ENCODE results near the gene MCMBP. TPM values are rescaled to one million over a fixed set of nuclear protein-coding genes. Genes with fewer than 3 reads are reported as not detected.

Gene MCMBP
- total RNA-seq, 1 donor = 48.1 TPM

DNA sequence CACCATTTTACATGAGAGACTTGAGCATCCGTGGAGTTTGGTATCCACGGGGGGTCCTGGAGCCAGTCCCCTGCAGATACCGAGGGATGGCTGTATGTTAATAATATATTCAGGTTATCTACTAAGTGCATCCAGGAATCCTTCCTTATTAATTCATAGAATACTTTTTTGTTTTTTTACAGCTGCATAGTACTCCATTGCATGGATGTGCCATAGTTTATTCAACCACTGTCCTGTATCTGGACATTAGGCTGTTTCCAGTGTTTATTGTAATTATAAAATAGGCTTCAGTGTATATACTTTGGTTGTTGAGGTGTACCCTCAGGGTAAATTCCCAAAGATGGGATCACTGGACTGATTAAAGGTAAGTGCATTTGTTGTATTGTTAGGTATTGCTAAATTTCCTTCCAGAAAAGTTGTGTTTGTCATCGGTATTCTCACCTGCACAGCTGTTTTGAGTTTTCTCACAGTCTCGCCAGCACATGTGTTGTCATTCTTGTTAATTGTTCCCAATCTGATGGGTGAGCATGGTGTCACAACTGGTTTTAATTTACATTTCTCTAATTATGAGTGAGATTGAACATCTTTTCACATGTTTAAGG, 91.7 kb downstream of the MCMBP start:
- no peaks in the 10 kb centered on the region for H3K27me3 ChIP-seq (ENCODE audit: insufficient read depth, low read length)
- TF ChIP-seq, protein P1, sequence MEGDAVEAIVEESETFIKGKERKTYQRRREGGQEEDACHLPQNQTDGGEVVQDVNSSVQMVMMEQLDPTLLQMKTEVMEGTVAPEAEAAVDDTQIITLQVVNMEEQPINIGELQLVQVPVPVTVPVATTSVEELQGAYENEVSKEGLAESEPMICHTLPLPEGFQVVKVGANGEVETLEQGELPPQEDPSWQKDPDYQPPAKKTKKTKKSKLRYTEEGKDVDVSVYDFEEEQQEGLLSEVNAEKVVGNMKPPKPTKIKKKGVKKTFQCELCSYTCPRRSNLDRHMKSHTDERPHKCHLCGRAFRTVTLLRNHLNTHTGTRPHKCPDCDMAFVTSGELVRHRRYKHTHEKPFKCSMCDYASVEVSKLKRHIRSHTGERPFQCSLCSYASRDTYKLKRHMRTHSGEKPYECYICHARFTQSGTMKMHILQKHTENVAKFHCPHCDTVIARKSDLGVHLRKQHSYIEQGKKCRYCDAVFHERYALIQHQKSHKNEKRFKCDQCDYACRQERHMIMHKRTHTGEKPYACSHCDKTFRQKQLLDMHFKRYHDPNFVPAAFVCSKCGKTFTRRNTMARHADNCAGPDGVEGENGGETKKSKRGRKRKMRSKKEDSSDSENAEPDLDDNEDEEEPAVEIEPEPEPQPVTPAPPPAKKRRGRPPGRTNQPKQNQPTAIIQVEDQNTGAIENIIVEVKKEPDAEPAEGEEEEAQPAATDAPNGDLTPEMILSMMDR (IDR thresholded peaks at IDR 0.05; ENCODE audit: extremely low read depth, low read depth, low read length) = no peak
- no peaks in the 10 kb centered on the region for H3K9me3 ChIP-seq (ENCODE audit: low read depth, low read length)
- H3K4me1 ChIP-seq (ENCODE audit: insufficient read depth, low read length) = peaks cover 4% of the 10 kb centered on the region
- no peak for DNase-seq (ENCODE audit: insufficient read length, low spot score, missing footprints)
- no peak overlapping the region for H2AFZ ChIP-seq (ENCODE audit: low read length)
- no peaks in the 10 kb centered on the region for H4K20me1 ChIP-seq (ENCODE audit: insufficient read depth, low read length)
- no peaks in the 10 kb centered on the region for H3K79me2 ChIP-seq (ENCODE audit: insufficient read depth, low read length)
- no peak overlapping the region for H3K27ac ChIP-seq (ENCODE audit: low read depth, low read length)
- H3K36me3 ChIP-seq (ENCODE audit: insufficient read depth, low read length) = no peaks in the 10 kb centered on the region
- no peak overlapping the region for H3K4me3 ChIP-seq (ENCODE audit: insufficient read depth, low read length)
- no peak overlapping the region for H3K4me2 ChIP-seq (ENCODE audit: insufficient read depth, low read length)

Other genes with a start within 250 kb of the MCMBP start
- gene BAG3, start 221.5 kb downstream of the MCMBP start, total RNA-seq = 12.7 TPM in 2 replicates
- 10.9 and 11.2 TPM in 2 replicates for gene INPP5F, start 146.8 kb downstream of the MCMBP start, total RNA-seq
- 28.6 and 38.6 TPM in 2 replicates for gene SEC23IP, start 19.9 kb upstream of the MCMBP start, total RNA-seq

All from osteoblast (primary cell).